Brain microvascular endothelial cell (primary cell): ENCODE measurements around the gene SPRED2.

ENCODE experiments used
- DNase-seq: peaks from one replicate; pipeline ENCODE4 v3.0.0-alpha.2; 2020
- H3K27ac ChIP-seq: fragments of 250-450 bp; sonication (Bioruptor Pico); 2 replicates; pipeline ENCODE4 v1.5.1; 2020; ENCODE audit warnings: mild to moderate bottlenecking, moderate library complexity
- H3K27me3 ChIP-seq: fragments of 250-450 bp; sonication (Bioruptor Pico); replicated peaks from 2 replicates; pipeline ENCODE4 v1.5.1; 2020; ENCODE audit warnings: mild to moderate bottlenecking
- H3K36me3 ChIP-seq: fragments of 250-450 bp; sonication (Bioruptor Pico); replicated peaks from 2 replicates; pipeline ENCODE4 v1.5.1; 2020; ENCODE audit warnings: mild to moderate bottlenecking
- H3K4me3 ChIP-seq: 2 replicates; pipeline ENCODE4 v1.5.1; 2011; ENCODE audit warnings: low read depth, mild to moderate bottlenecking, control low read depth, low read length, moderate library complexity
- in situ Hi-C: cut with HindIII; loops from 2 replicates; pipeline ENCODE4 v1.10.0; 2017; ENCODE audit warnings: low sequenced_read_pairs, low pct_ligation_motif_present
- TF ChIP-seq, protein P1 (sequence below): IDR thresholded peaks from 2 replicates; pipeline ENCODE4 v1.5.1; 2011; ENCODE audit warnings: low read depth, mild to moderate bottlenecking, moderate library complexity, low read length, control low read depth, inconsistent platforms; ENCODE audit errors: missing control alignments

Gene SPRED2

DNA sequence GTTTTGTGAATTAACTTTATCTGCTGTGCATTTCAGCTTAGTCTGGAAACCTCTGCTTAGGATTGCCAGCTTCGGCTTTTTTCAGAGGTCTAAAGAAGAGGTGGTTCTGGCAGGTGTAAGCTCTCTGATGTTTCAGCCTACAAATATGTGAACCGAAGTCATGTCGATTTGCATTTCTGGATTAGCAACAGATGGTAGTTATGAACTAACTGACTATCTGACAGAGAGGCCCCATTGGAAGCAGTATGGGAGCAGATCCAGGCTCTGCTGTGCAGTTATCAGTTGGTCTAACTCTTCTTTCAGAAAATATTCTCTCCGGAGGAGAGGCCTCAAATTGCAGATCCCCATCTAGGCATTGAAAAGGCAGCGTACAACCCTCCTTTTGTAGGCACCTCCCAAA, 32.7 kb upstream of the SPRED2 start:
- in situ Hi-C loops = no loop called here
- H3K27me3 ChIP-seq = no peaks in the 10 kb centered on the region
- H3K36me3 ChIP-seq = no peaks in the 10 kb centered on the region
- no peak overlapping the region for H3K27ac ChIP-seq
- no peak for DNase-seq
- no peak overlapping the region for H3K4me3 ChIP-seq
- TF ChIP-seq, protein P1, sequence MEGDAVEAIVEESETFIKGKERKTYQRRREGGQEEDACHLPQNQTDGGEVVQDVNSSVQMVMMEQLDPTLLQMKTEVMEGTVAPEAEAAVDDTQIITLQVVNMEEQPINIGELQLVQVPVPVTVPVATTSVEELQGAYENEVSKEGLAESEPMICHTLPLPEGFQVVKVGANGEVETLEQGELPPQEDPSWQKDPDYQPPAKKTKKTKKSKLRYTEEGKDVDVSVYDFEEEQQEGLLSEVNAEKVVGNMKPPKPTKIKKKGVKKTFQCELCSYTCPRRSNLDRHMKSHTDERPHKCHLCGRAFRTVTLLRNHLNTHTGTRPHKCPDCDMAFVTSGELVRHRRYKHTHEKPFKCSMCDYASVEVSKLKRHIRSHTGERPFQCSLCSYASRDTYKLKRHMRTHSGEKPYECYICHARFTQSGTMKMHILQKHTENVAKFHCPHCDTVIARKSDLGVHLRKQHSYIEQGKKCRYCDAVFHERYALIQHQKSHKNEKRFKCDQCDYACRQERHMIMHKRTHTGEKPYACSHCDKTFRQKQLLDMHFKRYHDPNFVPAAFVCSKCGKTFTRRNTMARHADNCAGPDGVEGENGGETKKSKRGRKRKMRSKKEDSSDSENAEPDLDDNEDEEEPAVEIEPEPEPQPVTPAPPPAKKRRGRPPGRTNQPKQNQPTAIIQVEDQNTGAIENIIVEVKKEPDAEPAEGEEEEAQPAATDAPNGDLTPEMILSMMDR = no peak

DNA sequence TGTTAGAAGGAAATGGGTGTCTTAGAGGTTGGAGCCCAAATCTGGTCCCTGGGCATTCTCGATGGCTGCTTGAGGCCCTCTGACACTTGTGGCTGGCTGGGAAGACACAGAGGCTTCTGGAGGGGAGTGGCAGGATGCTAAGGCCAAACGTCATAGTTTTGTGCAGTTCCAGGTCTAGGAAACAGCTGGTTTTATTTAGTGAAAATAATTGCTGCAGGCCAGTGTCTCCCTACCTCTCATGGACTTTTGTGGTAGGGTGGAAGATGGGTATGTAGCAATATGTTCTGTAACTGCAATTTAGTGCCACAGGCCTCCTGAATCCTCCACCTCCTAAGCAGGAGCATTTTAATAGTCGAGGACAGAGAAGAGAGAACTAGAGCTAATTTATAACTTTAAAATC, 32.2 kb upstream of the SPRED2 start:
- H3K36me3 ChIP-seq = no peaks in the 10 kb centered on the region
- TF ChIP-seq, protein P1 = no peak
- no peak for DNase-seq
- H3K4me3 ChIP-seq = no peak overlapping the region
- no peaks in the 10 kb centered on the region for H3K27me3 ChIP-seq
- H3K27ac ChIP-seq = no peak overlapping the region
- in situ Hi-C loops = no loop called here

DNA sequence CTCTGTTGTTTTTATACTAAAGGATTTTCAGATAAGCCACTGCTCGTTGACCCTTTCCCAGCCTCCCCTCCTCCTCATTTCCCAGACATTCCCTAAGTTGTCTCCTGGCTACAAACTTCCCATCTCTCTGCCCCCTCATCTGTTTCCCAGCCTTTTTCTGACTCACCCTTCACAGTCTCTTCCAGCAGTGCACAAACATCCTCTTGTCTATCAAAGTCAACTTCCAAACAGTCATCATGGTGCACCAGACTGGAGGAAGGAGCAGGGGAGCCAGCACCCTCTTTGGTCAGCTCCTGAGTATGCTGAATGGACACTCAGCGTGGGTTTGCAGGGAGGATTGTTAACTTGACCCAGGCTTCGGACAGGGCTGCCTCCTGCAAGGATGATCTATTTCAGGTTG, 26.6 kb upstream of the SPRED2 start:
- Histone ChIP-seq H3K36me3 (no peaks in the 10 kb centered on the region), H3K27ac (peak overlapping the region; percentile 44), H3K27me3 (no peaks in the 10 kb centered on the region), H3K4me3 (no peak overlapping the region)
- TF ChIP-seq, protein P1 = peak; percentile 22
- in situ Hi-C loops = no loop called here
- DNase-seq = peak; percentile 66

GRCh38 chr2:65456886-65457285, 24.5 kb upstream of the SPRED2 start:
- TF ChIP-seq, protein P1 = no peak
- Histone ChIP-seq H3K4me3 (no peak overlapping the region), H3K27ac (peak overlapping the region; percentile 34), H3K36me3 (no peaks in the 10 kb centered on the region), H3K27me3 (no peaks in the 10 kb centered on the region)
- no peak for DNase-seq
- in situ Hi-C loops = no loop called here

GRCh38 chr2:65456064-65456463, 23.7 kb upstream of the SPRED2 start:
- H3K4me3 ChIP-seq = no peak overlapping the region
- in situ Hi-C loops = no loop called here
- H3K27me3 ChIP-seq = no peaks in the 10 kb centered on the region
- peak overlapping the region; percentile 58 for H3K27ac ChIP-seq
- DNase-seq = peak; percentile 87
- no peaks in the 10 kb centered on the region for H3K36me3 ChIP-seq
- TF ChIP-seq, protein P1 = no peak

DNA sequence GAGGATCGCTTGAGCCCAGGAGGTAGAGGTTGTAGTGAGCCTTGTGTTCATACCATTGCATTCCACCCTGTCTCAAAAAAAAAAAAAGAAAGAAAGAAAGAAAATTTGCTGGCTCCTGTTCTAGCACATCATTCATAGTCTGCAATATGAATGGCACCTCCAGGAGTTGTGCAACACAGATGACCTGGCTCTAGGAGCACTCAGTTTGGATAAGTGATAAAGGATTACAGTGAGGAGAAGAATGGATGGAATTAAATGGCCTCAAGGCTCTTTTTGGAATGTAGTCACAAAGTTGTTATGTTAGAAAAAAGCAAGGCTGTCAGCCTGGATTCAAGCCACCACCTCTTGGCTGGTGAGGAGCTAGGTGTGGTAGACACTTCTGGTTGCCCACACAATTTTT, 21.5 kb upstream of the SPRED2 start:
- DNase-seq = no peak
- Histone ChIP-seq H3K36me3 (no peaks in the 10 kb centered on the region), H3K4me3 (no peak overlapping the region), H3K27me3 (no peaks in the 10 kb centered on the region), H3K27ac (no peak overlapping the region)
- TF ChIP-seq, protein P1 = no peak
- in situ Hi-C loops = no loop called here
